Mesenchymal stem cell (in vitro differentiated cells and primary cell): ENCODE data around the gene DMAC2L.
A peak's percentile ranks its signal among the peaks of the same experiment; 100 is the strongest.

ENCODE experiments used
- DNase-seq: peaks from one replicate; pipeline ENCODE4 v3.0.0-alpha.2; 2013
- H2AFZ ChIP-seq: one replicate; pipeline ENCODE4 v1.6.1; 2013; ENCODE audit warnings: low read depth, mild to moderate bottlenecking, control low read depth, inconsistent platforms, low read length, moderate library complexity
- H2AK5ac ChIP-seq: 2 replicates; pipeline ENCODE4 v1.6.1; 2013; ENCODE audit warnings: low read length, moderate library complexity, mild to moderate bottlenecking, inconsistent platforms; ENCODE audit not compliant: severe bottlenecking
- H2BK120ac ChIP-seq: one replicate; pipeline ENCODE4 v1.6.1; 2013; ENCODE audit warnings: low read depth, mild to moderate bottlenecking, inconsistent platforms, low read length, moderate library complexity
- H2BK12ac ChIP-seq, 2 experiments: one replicate each; pipeline ENCODE4 v1.6.1; 2013; ENCODE audit warnings: inconsistent platforms in 2 of 2, low read length in 2 of 2, mild to moderate bottlenecking in 2 of 2, moderate library complexity in 2 of 2, control low read depth in 1 of 2
- H2BK15ac ChIP-seq: one replicate; pipeline ENCODE4 v1.6.1; 2013; ENCODE audit warnings: mild to moderate bottlenecking, low read depth, inconsistent platforms; ENCODE audit not compliant: poor library complexity, severe bottlenecking
- H2BK5ac ChIP-seq: 2 replicates; pipeline ENCODE4 v1.6.1; 2013; ENCODE audit warnings: low read depth, mild to moderate bottlenecking, low read length, control low read depth, inconsistent platforms; ENCODE audit not compliant: poor library complexity, severe bottlenecking
- H3K14ac ChIP-seq, 2 experiments: one replicate each; pipeline ENCODE4 v1.6.1; 2013; ENCODE audit warnings: inconsistent platforms in 2 of 2, low read length in 2 of 2, control low read depth in 1 of 2, mild to moderate bottlenecking in 1 of 2, moderate library complexity in 1 of 2
- H3K18ac ChIP-seq, 2 experiments: one replicate each; pipeline ENCODE4 v1.6.1; 2013; ENCODE audit warnings: inconsistent platforms in 2 of 2, low read length in 2 of 2, control low read depth in 1 of 2, low read depth in 1 of 2, mild to moderate bottlenecking in 1 of 2
- H3K23ac ChIP-seq, 2 experiments: one replicate each; pipeline ENCODE4 v1.6.1; 2013; ENCODE audit warnings: inconsistent platforms in 2 of 2, low read length in 2 of 2, mild to moderate bottlenecking in 2 of 2, moderate library complexity in 2 of 2, control low read depth in 1 of 2
- H3K27ac ChIP-seq: 2 replicates; pipeline ENCODE4 v1.5.1; 2013; ENCODE audit warnings: mild to moderate bottlenecking, moderate library complexity, low read length, control low read depth, inconsistent platforms; ENCODE audit not compliant: poor library complexity, severe bottlenecking
- H3K27me3 ChIP-seq, 2 experiments: 2 replicates each; pipeline versions ENCODE4 v1.6.1 to v1.7.0; 2013; ENCODE audit warnings: low read length in 2 of 2, mild to moderate bottlenecking in 2 of 2, moderate library complexity in 2 of 2, control low read depth in 1 of 2, inconsistent platforms in 1 of 2; ENCODE audit not compliant: control insufficient read depth in 1 of 2, insufficient read depth in 1 of 2
- H3K36me3 ChIP-seq, 2 experiments: 2 replicates each; pipeline versions ENCODE4 v1.6.1 to v1.7.0; 2013; ENCODE audit warnings: low read length in 2 of 2, control low read depth in 1 of 2, inconsistent platforms in 1 of 2, low read depth in 1 of 2, mild to moderate bottlenecking in 1 of 2; ENCODE audit not compliant: insufficient read depth in 2 of 2, control insufficient read depth in 1 of 2
- H3K4ac ChIP-seq, 2 experiments: one replicate each; pipeline ENCODE4 v1.6.1; 2013; ENCODE audit warnings: inconsistent platforms in 2 of 2, low read length in 2 of 2, mild to moderate bottlenecking in 2 of 2, moderate library complexity in 2 of 2, control low read depth in 1 of 2, low read depth in 1 of 2
- H3K4me1 ChIP-seq: 2 replicates; pipeline ENCODE4 v1.6.1; 2013; ENCODE audit warnings: low read depth, low read length, control low read depth; ENCODE audit not compliant: control insufficient read depth, insufficient read depth
- H3K4me2 ChIP-seq: 2 replicates; pipeline ENCODE4 v1.6.1; 2013; ENCODE audit warnings: low read length, mild to moderate bottlenecking, inconsistent platforms; ENCODE audit not compliant: poor library complexity, severe bottlenecking
- H3K4me3 ChIP-seq, 2 experiments: 2 replicates each; pipeline versions ENCODE4 v1.5.1 to v1.7.0; 2013; ENCODE audit warnings: low read length in 2 of 2, mild to moderate bottlenecking in 2 of 2, control low read depth in 1 of 2, low read depth in 1 of 2; ENCODE audit not compliant: insufficient read depth in 1 of 2
- H3K79me1 ChIP-seq: replicated peaks from 2 replicates; pipeline ENCODE4 v1.6.1; 2013; ENCODE audit warnings: mild to moderate bottlenecking, control low read depth, low read length, inconsistent platforms; ENCODE audit not compliant: poor library complexity, severe bottlenecking
- H3K9ac ChIP-seq: 2 replicates; pipeline ENCODE4 v1.7.0; 2013; ENCODE audit warnings: mild to moderate bottlenecking, low read length, moderate library complexity
- H3K9me3 ChIP-seq: 2 replicates; pipeline ENCODE4 v1.7.0; 2013; ENCODE audit warnings: mild to moderate bottlenecking, low read length; ENCODE audit not compliant: control insufficient read depth
- H4K8ac ChIP-seq: one replicate; pipeline ENCODE4 v1.6.1; 2013; ENCODE audit warnings: inconsistent platforms, mild to moderate bottlenecking, low read length, moderate library complexity
- H4K91ac ChIP-seq: one replicate; pipeline ENCODE4 v1.6.1; 2013; ENCODE audit warnings: mild to moderate bottlenecking, low read length, inconsistent platforms
- WGBS: methylation state at CpG from one replicate; pipeline ENCODE4 v1.1.7; 2013; ENCODE audit warnings: mixed read lengths; 5-methylcytosine and 5-hydroxymethylcytosine counted together

Gene DMAC2L

DNA sequence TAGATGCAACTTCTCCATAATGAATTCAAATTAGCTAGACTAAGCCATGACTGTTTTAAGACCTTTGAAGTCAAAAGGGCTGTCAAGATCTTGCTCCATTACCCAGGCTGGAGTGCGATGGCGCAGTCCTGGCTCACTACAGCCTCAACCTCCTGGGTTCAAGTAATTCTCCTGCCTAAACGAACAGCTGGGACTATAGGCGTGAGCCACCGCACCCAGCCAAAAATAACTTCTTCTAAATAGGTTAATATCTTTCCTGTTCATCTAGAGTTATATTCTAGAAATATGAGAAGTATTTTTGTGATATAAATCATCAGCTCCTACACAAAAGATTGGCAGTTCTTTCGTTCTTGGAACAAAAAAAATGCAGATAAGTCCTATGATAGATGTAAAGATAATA lies 41.2 kb upstream of the DMAC2L start:
- no peak overlapping the region for H2AFZ ChIP-seq
- H3K36me3 ChIP-seq = peaks cover 0 to 7% of the 10 kb centered on the region in 2 experiments
- H2BK120ac ChIP-seq = no peak overlapping the region
- H3K14ac ChIP-seq = no peak overlapping the region
- no peak overlapping the region for H4K91ac ChIP-seq
- H3K4ac ChIP-seq = no peak overlapping the region
- H3K4me2 ChIP-seq = no peak overlapping the region
- H4K8ac ChIP-seq = no peak overlapping the region
- H2AK5ac ChIP-seq = no peak overlapping the region
- H2BK15ac ChIP-seq = no peak overlapping the region
- no peak overlapping the region for H3K27ac ChIP-seq
- no peak overlapping the region for H3K18ac ChIP-seq
- H3K23ac ChIP-seq = no peak overlapping the region
- DNase-seq = no peak
- H2BK5ac ChIP-seq = no peak overlapping the region
- H2BK12ac ChIP-seq = no peak overlapping the region
- no peaks in the 10 kb centered on the region for H3K27me3 ChIP-seq
- peaks cover 1% of the 10 kb centered on the region for H3K79me1 ChIP-seq
- H3K4me3 ChIP-seq = no peak overlapping the region
- WGBS = 100% methylated on average over 2 of the region's 6 CpGs
- no peak overlapping the region for H3K9ac ChIP-seq
- H3K4me1 ChIP-seq = no peaks in the 10 kb centered on the region
- H3K9me3 ChIP-seq = peaks cover 6% of the 10 kb centered on the region

- Histone ChIP-seq H3K27ac (no peak overlapping the region), H3K27me3 (no peaks in the 10 kb centered on the region), H3K23ac (no peak overlapping the region), H3K4me2 (no peak overlapping the region), H2BK12ac (no peak overlapping the region), H3K4me1 (no peaks in the 10 kb centered on the region), H4K91ac (no peak overlapping the region), H3K18ac (no peak overlapping the region), H2BK120ac (no peak overlapping the region), H3K4ac (no peak overlapping the region), H3K4me3 (no peak overlapping the region), H3K14ac (no peak overlapping the region), H3K9ac (no peak overlapping the region), H2BK15ac (no peak overlapping the region), H2AK5ac (no peak overlapping the region), H3K79me1 (peaks cover 1% of the 10 kb centered on the region), H4K8ac (no peak overlapping the region), H2AFZ (no peak overlapping the region), H3K36me3 (peaks cover 0 to 7% of the 10 kb centered on the region in 2 experiments), H3K9me3 (peaks cover 6% of the 10 kb centered on the region), H2BK5ac (no peak overlapping the region)
- no peak for DNase-seq
- no CpG with 5 or more reads among the region's 1 CpG for WGBS
Measured at GRCh38 chr14:50272498-50272897, 39.6 kb upstream of the DMAC2L start.

DNA sequence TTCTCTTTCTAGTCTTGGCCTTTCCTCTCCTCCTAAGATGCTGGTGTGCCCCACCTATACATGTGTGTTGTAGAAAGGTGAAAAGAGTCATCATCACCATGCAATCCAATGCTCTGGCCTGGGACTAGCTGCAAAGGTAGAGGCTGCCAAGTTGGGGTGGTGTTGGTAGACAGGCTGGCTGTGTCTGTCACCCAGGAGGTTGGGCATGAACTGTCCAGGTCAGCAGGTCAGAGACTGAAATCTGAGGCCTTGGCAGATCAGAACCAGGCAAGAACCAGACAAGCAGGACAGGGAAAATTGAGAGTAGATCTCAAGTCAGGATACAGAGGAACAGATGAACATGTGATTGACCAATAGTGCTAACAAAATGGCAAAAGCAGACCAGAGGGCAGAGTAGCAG lies 26.3 kb upstream of the DMAC2L start:
- no peak overlapping the region for H3K14ac ChIP-seq
- no peak overlapping the region for H3K4ac ChIP-seq
- H3K27me3 ChIP-seq = no peaks in the 10 kb centered on the region
- no peak overlapping the region for H3K27ac ChIP-seq
- H2AK5ac ChIP-seq = no peak overlapping the region
- peak overlapping the region; percentile 15 for H4K91ac ChIP-seq
- H3K9me3 ChIP-seq = no peaks in the 10 kb centered on the region
- no peak overlapping the region for H2BK120ac ChIP-seq
- H4K8ac ChIP-seq = no peak overlapping the region
- no peaks in the 10 kb centered on the region for H3K79me1 ChIP-seq
- H2BK5ac ChIP-seq = no peak overlapping the region
- DNase-seq = no peak
- H2BK15ac ChIP-seq = no peak overlapping the region
- H3K4me3 ChIP-seq = no peak overlapping the region
- H2AFZ ChIP-seq = no peak overlapping the region
- H3K18ac ChIP-seq = no peak overlapping the region
- no peak overlapping the region for H3K23ac ChIP-seq
- no peak overlapping the region for H3K9ac ChIP-seq
- H3K4me1 ChIP-seq = no peaks in the 10 kb centered on the region
- no peak overlapping the region for H2BK12ac ChIP-seq
- no peak overlapping the region for H3K4me2 ChIP-seq
- H3K36me3 ChIP-seq = no peaks in the 10 kb centered on the region

- no peaks in the 10 kb centered on the region for H3K79me1 ChIP-seq
- no peak overlapping the region for H2BK120ac ChIP-seq
- no peak overlapping the region for H2BK5ac ChIP-seq
- H2BK15ac ChIP-seq = no peak overlapping the region
- H3K27ac ChIP-seq = no peak overlapping the region
- no peak overlapping the region for H2AFZ ChIP-seq
- peaks cover 0 to 3% of the 10 kb centered on the region in 2 experiments for H3K36me3 ChIP-seq
- H3K23ac ChIP-seq = no peak overlapping the region
- DNase-seq = no peak
- H3K4me3 ChIP-seq = no peak overlapping the region
- no peak overlapping the region for H3K4ac ChIP-seq
- H3K27me3 ChIP-seq = no peaks in the 10 kb centered on the region
- H3K9ac ChIP-seq = no peak overlapping the region
- H3K4me2 ChIP-seq = no peak overlapping the region
- no peak overlapping the region for H4K8ac ChIP-seq
- H3K4me1 ChIP-seq = no peaks in the 10 kb centered on the region
- no peak overlapping the region for H4K91ac ChIP-seq
- peaks cover 9% of the 10 kb centered on the region for H3K9me3 ChIP-seq
- H3K18ac ChIP-seq = no peak overlapping the region
- 98% methylated on average over 3 of the region's 5 CpGs for WGBS
- no peak overlapping the region for H2AK5ac ChIP-seq
- H3K14ac ChIP-seq = no peak overlapping the region
- H2BK12ac ChIP-seq = no peak overlapping the region
Measured at GRCh38 chr14:50288146-50288545, 24.0 kb upstream of the DMAC2L start.
